Posterior vena cava (tissue), 2 donors: ENCODE data around the gene MACROD2. TPM values are rescaled to one million over a fixed set of nuclear protein-coding genes. Genes with fewer than 3 reads are reported as not detected.
A peak's percentile ranks its signal among the peaks of the same experiment; 100 is the strongest.

Experiments
- DNase-seq: peaks from one replicate; pipeline ENCODE4 v3.0.0-alpha.2; 2020; ENCODE audit warnings: low spot score
- intact Hi-C, 2 donors: fragments of 100-400 bp; cut with DNase I; formaldehyde crosslinking; loops; one replicate each; pipeline versions ENCODE4 v1.14.1 to v1.14.2; 2022 to 2023
- total RNA-seq, 2 donors: library from RNA; stranded (reverse); fragmentation: NEBNext Ultra II Directional; extraction: Animal tissue kit (Norgen Biotek cat#: 25700); gene quantifications; one replicate each; pipeline ENCODE4 v1.2.1, GENCODE V29; 2021
- donor health status: DM: yes; HTN: yes; CAD: no.
- donor health status: DM: yes; HTN: yes; CAD: no.

Gene MACROD2
- total RNA-seq, 2 donors from 2014 or later = 15.5 to 25.5 TPM

DNA sequence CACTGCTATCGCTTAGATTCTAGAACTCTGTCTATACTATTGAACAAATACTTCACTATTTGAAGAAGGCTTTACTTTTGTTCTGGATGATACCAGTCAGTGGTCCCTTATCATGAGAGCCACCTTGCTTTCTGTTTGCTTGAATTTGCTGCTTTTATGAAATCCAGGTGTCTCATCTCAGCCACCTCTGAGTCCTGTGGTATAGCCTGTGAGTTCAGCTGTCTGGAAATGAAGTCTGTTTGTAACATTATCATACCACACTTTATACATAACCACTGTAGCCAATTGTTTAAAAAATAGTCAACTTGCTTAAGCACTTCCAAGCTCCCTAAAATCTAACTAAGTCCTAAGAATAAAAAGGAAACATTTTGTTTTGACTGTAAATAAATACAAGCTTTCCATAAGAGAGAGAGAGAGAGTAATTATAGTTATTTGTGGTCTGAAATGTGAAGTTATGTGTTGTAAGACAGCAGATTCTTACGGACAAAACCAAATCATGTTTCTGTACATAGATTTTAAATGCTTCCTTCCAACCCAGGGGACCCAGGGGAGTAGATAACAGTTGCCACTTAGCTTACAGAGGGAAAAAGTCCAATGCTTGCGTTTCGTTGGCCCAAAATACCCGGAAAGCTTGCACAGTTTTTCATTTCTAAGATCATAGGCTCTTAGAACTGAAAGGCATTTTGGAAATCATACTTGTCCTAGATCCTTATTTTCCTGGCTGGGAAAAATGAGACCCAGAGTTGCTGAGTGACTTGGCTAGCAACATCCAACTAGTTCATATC lies 1449.9 kb downstream of the MACROD2 start:
- DNase-seq = no peak
- intact Hi-C loops = loop anchor here in 1 of 2 donors (5.0 kb wide), 1 partner anchor 547 kb away; no protein-coding TSS in a partner anchor

- DNase-seq = no peak
- intact Hi-C loops = loop anchor here in 1 of 2 donors (5.0 kb wide), 1 partner anchor 546 kb away; no protein-coding TSS in a partner anchor
Observed at GRCh38 chr20:15446373-15446772, 1451.1 kb downstream of the MACROD2 start.

- intact Hi-C loops = loop anchor here in 1 of 2 donors (5.0 kb wide), 1 partner anchor 545 kb away; no protein-coding TSS in a partner anchor
- no peak for DNase-seq
Observed at GRCh38 chr20:15447549-15447948, 1452.2 kb downstream of the MACROD2 start.

GRCh38 chr20:15449061-15449460 lies 1453.7 kb downstream of the MACROD2 start:
- no peak for DNase-seq
- intact Hi-C loops = loop anchor here in 1 of 2 donors (5.0 kb wide), 1 partner anchor 543 kb away; no protein-coding TSS in a partner anchor

DNA sequence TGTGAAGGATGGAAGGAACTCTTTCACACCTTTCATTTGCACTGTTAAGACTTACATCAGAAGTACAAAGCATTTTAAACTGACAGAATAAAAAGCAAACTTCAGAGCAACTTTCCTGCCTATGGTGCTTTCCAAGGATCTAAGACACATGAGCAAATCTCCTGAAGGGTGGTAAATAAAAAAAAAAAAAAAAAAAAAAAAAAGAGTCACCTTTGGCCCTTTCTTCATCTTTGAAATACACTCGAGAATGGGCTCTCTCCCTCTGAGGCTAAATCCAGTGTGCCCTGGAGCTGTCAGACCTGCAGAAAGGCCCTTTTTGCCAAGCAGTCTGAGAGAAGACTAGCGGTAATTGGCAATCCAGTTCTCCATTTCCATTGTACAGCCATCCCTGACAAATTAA lies 1455.9 kb downstream of the MACROD2 start:
- DNase-seq = no peak
- intact Hi-C loops = no loop called here

GRCh38 chr20:15455279-15455678 lies 1460.0 kb downstream of the MACROD2 start:
- intact Hi-C loops = no loop called here
- no peak for DNase-seq

DNA sequence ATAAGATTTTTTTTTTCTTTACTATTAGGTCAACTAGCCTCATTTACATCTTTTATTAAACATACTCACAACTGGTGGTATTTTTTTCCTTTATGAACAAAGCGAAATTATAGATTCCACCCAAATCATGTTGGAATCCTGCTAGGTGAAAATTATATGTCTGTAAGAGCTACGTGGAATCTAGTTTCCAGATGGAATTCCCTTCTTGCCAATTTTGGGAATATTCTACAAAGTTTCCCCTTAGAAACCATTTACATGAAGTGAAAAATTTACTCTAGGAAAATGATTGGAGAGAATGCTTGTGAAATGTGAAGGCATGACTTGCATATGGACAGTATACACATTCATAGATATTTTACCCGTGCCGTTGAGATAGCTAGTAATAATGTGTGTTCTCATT lies 1466.6 kb downstream of the MACROD2 start:
- intact Hi-C loops = no loop called here
- DNase-seq = no peak

DNA sequence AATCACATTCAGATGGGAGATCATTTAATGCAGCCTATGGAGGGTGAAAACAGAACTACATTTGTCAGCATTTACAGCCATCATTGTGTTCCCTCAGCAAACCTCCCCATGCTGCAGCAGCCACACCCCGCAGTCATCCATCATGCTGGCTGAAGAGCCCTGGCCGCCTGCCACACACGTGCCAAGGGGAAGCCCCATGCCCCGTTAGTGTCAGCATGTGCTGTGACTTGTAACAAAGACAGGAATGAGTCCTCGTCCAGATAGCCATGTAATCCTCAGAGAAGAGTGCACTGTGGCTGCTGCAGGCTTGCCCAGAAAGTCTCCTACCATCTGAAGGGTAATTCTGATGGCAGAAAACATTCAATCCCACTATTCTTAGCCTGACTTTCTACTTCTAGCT lies 1480.2 kb downstream of the MACROD2 start:
- peak; percentile 82 for DNase-seq
- intact Hi-C loops = no loop called here

GRCh38 chr20:15476186-15476585 lies 1480.9 kb downstream of the MACROD2 start:
- intact Hi-C loops = no loop called here
- no peak for DNase-seq

GRCh38 chr20:15476781-15477180 lies 1481.5 kb downstream of the MACROD2 start:
- no peak for DNase-seq
- intact Hi-C loops = no loop called here

GRCh38 chr20:15482525-15482924 lies 1487.2 kb downstream of the MACROD2 start:
- no peak for DNase-seq
- intact Hi-C loops = no loop called here

GRCh38 chr20:15485519-15485918 lies 1490.2 kb downstream of the MACROD2 start:
- intact Hi-C loops = loop anchor here in 1 of 2 donors (5.0 kb wide), 1 partner anchor 997 kb away; no protein-coding TSS in a partner anchor
- DNase-seq = no peak

DNA sequence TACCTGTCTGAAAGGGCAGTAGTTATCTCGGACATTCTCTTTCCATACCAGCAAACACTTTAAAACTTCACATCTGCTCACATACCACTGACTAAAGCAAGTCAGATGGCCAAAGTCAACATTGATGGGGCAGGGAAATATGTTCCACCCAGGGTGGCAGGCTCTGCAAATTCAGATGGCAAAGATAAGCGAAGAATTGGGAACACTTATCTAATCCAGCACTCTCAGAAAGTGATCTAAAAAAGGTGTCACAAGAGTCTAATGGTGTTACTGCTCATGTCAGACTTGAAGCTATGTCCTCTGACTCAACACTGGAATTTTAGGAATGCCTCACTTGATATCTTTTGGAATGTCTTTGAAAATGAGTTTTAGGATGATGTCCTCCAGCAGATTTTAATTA lies 1491.7 kb downstream of the MACROD2 start:
- no peak for DNase-seq
- intact Hi-C loops = loop anchor here in 1 of 2 donors (5.0 kb wide), 1 partner anchor 995 kb away; no protein-coding TSS in a partner anchor

DNA sequence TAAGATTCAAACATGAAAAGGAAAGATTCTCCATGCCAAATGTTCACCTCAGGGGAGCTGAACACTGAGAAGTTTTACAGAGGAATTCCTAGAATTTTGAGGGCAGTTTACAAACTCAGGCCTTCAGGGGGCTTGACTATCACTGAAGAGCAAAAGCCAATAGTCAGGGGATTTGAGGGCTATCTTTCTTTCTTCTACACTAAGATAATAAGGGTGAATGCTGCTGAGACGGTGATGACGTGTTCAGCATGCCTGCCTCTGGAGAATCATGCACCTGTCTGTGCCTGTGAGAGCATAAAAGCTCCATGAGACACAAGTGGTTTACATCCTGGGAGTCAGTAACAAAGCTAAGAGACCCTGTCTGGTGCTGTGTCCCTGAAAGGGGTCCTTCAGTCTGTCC lies 1492.4 kb downstream of the MACROD2 start:
- DNase-seq = no peak
- intact Hi-C loops = loop anchor here in 1 of 2 donors (5.0 kb wide), 1 partner anchor 995 kb away; no protein-coding TSS in a partner anchor

GRCh38 chr20:15491575-15491974 lies 1496.3 kb downstream of the MACROD2 start:
- intact Hi-C loops = no loop called here
- no peak for DNase-seq

GRCh38 chr20:15494851-15495250 lies 1499.5 kb downstream of the MACROD2 start:
- no peak for DNase-seq
- intact Hi-C loops = no loop called here

DNA sequence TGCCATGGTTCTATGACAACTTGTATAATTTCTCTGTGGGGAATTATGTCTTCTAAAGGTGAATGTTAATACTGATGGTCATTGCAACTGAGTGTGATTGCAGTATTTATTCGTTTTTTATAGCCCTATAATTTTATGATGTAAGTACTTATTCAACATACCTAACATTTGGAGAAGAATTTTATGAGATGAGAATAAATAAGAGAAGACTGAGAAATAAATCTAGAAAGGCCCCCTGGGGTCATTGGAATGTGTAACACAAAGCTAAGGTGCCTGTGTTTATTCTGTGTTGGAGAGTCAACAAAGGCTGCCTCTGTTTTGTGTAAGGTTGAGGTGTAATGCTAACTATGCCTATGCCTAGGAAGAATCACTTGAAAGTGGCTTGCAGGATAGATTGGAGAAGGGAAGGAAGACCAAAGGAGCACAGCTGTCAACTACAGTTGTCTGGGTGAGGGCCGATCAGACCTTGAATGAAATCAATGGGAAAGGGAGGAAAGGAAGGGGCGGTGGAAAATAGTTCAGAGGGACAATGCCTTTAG lies 1501.3 kb downstream of the MACROD2 start:
- DNase-seq = no peak
- intact Hi-C loops = no loop called here

DNA sequence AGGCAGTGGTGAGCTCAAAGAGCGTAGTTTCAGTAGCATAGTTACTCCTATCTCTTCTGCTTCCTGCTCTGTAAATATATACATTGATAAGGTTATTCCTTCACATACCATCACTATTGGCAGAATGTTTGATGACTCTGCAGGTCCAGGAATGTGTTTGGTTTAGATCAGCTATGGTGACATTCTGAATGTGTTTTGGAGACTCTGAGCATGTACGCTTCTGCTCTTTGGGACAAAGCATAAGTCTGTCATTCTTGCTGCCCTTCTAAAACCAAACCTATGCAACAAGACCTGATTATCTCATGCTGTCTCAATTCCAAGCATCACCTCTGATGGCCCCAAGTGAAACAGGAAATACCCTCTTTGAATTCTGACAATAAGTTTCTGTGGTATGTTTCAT lies 1503.6 kb downstream of the MACROD2 start:
- no peak for DNase-seq
- intact Hi-C loops = no loop called here

DNA sequence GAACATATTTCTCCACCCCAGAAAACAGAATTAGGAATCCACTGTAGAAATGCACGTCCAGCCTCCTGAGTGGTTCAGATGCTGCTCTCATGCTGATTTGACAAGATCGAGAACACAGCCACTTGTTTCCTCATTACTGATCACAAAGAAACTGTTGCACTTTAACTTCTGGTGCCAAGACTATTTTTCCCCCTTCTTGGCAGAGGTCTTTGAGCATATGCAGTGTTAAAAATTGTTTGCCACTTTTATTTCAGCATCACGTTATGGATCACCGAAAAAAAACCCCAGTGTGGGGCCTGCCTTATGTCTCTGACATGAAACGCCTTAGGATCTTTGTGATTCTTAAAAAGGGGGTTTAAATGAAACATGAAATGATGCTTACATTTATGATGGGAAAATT lies 1511.0 kb downstream of the MACROD2 start:
- intact Hi-C loops = no loop called here
- no peak for DNase-seq

DNA sequence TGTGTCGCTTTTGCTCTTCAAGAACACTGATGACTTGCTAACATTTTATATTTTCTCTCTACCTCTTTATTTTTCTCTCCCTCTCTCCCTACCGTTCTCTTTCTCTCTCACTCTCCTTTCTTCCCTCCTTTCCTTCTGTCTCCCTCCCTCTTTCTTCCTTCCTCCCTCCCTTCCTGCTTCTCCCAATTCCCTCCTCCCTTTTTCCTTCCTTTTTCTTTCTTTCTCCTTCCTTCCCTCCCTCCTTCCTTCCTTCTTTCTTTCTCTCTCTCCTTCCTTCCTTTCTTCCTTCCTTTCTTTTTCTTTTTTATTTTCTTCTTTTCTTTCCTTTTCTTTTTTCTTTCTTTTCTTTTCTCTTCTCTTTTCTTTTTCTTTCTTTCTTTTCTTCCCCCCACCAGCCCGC lies 1511.8 kb downstream of the MACROD2 start:
- no peak for DNase-seq
- intact Hi-C loops = no loop called here

DNA sequence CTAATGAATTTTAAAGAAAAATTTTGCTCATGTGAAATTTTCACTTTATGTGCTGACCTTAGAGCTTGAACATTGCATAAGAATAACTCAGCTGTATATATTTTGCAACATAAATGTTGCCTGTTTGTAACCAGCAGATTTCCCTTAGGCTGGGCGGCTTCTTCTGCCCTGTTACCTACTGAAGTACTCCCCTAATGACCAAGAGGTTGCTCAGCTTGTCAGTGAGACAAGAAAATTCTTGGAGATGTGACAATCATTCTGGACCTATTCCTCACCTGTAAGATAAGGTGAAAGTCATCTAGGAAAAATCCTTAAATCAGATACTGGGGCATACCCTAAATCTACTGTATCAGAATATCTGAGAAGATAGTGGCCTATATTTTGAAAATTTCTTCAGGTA lies 1516.2 kb downstream of the MACROD2 start:
- DNase-seq = no peak
- intact Hi-C loops = no loop called here
